GM15510 (cell line): ENCODE data around the gene CASR.

ENCODE experiments used
- POLR2A ChIP-seq: IDR thresholded peaks from 3 replicates; pipeline ENCODE4 v1.6.1; 2011; ENCODE audit warnings: borderline replicate concordance; ENCODE audit not compliant: insufficient read length; ENCODE audit errors: extremely low read depth

The CASR gene

DNA sequence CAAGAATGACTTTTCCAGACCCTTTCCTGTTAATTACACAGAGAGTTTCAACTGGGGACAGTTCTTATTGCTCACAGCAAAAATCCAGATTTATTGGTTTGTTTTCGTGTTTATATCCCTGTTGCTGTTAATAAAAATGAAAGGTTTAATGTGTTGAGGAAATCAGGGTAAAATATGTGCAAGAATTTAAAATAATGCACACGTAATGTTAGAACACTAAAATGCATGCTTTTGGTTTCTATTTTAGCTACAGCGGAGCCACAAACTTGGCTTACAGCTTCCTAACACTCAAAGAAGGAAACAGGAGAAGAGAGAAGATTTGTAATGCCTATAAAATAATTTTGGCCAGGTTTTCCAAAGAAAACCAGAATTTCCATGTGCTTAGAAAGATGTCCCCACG is 62.7 kb downstream of the CASR start:
- TF ChIP-seq POLR2A = no peak

DNA sequence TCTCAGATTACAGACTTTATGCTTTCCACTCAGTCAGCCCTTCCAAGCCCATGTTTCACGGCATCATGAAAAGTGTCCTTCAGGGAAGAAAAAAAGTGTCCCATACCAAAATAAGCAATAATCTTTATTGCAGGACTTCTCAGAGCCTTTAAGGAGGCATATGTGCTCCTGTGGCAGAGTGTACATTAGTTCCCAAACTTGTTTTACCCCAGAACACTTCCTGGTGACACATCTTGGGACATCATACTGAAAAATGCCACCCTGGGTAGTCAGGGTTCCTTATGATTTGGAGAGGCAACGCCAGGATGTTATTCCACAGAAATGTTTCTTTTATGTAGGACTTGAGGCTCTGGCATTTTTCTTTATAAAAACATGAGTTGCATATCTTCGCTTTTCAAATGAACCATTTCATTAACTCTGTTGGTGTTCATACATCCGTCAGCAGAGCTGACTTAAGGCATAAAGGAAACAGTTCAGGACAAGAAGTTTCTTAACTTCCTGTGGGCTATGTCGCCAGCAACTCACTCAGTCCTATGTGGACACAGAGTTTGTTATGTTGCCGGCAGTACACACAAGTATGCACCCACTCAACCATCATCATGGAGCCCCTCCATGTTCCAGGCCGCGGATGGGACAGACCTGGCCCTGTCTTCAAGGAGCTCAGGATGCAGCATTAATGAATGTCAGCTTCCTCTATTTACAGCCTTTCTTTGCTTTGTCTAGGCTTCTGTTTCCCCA is 63.8 kb downstream of the CASR start:
- no peak for TF ChIP-seq POLR2A

DNA sequence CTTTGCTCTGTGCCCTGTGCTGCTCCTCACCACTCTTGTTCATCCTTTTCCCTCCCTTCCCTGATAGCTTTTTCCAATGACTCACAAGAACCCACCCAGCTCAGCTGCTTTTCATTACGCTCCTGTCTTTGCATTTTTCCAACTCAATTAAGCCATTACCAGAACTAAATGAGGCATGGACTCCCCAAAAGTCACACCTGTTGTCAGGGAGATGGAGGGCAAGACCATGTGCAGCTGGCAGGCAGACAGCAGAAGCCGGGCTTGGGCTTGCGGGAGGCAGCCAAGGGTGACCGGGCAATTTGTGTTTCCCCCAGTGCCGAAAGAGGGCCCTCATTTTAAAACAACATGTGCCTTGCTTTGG is 64.3 kb downstream of the CASR start:
- TF ChIP-seq POLR2A = no peak

DNA sequence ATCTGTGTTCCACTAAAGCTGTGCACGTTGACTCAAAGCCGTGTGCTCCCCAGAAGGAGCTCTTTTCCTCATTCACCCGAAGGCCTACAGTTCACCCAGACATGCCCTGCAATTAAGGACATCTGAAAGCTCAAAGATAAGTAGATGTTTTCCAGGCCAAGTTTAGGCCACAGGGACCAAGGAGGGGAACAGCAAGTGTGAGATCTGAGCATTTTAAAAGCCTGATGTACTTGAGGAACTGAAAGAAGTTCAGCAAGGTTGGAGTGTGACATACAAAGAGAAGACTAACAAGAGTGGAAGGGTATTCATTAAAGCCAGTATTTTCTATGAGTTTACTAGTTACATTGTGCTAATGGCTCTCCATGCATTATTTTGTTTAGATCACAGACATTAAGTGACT is 68.0 kb downstream of the CASR start:
- no peak for TF ChIP-seq POLR2A

DNA sequence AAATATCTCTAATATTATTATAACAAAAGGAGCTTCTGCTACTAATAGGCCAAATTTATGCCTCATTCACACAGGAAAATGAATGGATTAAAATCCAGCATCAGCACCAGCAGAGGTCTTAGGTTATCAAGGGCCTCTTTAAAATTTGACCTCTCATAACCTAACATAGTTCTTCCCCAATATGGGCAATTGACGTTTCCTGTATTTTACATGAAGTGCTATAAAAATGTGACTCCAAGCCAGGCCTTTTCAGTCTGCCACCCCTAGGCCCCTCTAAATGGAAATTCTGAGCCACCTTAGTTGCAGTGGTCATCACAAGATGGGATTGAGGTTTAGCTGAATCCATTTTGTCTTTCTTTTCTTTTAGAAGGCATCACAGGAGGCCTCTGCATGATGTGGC is 70.1 kb downstream of the CASR start:
- no peak for TF ChIP-seq POLR2A

DNA sequence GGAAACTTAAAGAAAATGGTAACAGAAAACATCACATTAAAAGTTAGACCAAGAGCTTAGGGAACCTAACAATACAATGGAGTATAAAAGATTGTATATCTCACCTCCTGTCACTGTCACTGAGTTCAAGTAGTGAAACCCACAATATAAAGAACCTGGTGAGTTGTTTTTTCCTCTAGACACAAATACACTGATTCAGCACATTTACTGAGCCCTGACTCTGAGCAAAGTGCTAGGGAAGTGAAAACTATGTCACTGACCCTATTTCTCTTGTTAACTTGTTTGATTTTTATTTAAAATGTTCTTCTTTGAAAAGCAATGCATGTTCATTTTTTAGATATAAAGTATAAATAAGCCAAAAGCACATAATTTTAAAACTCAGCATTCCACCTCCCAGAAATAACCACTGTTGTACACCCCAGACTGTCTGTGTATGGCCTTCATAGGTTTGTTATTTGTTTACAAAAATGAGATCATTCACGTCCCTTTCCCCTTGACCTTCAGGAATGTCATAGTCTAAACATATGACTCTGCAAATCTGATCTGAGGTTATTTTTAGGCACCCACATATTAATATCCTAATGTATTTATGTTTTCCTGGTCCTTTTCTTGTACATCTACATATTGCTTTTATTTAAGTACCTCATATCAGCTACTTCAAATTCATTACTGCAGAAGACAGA is 72.4 kb downstream of the CASR start:
- no peak for TF ChIP-seq POLR2A

DNA sequence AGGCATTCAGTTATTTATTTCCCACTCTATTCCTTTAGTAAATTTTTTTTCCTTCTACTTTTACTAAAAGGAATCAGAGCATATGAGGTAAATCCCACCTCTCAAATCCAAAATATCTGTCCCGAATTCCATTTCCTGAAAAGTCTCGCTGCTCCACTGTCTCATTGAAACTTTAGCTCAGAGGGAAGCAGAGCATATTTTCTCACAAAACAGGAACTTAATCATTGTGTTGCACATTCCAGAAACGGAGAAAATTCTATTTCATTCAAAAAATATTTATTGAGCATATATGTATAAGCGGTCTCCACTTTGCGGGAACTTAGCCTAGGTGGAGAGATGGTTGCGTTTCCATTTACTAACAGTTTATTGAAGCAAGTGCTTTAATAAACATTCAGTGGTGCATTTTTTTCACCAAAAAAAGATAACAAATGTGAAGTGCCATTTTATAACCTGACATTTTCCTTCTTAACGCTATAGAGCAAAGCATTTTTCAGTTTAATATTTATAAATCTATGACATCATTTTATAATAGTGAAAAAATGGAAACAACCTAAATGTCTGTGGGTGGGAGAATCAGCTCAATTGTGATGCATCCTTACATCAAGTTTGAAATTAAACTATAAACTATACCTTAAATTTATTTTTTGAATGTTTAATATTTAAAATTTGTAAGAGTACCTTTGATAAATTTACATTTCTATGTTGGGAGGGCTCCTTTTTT is 74.3 kb downstream of the CASR start:
- no peak for TF ChIP-seq POLR2A

DNA sequence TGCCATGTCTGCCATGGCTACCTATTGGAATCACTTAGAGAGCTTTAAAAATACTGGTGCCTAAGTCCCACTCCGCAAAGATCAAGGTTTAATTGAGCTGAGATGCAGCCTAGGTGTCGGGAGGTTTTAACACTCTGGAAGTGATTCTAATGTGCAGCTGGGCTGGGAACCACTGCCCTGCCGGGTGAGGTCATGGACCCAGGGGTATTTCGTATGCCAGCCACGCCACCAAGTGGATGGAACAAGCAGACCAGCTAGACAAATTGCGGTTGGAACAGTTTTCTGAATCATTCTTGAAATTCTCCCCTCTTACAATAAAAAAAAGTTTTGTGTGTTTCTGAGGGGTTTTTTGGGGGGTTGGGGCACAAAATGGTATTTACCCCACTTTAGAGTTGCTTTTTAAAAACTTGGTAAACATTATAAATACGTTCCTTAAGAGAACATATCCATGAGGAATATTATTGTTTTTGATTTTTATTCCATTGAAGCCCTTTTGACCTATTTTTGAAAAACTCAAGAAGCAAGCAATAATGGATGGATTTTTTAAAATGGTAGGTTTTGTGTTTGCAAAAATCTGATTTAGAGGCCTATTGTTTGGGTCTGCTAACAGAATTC is 75.4 kb downstream of the CASR start:
- TF ChIP-seq POLR2A = no peak

DNA sequence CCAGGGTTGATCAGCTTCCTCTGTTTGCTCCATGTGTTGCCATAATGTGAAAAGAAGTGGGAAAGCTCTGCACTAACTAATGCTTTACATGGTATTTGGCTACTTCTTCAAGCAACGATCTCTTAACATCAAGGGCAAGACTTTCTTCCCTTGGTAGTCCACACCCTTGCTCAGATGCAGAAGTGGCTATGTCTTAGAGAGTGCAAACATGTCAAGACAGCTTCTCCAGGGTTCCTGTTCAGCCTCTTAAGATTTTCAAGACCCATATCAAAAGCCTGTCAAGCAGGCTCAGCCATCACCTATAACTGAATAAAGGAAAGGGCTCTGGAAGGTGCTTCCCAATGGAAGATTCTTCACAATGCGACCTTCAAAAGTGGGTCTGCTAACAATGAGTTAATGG is 76.7 kb downstream of the CASR start:
- no peak for TF ChIP-seq POLR2A

DNA sequence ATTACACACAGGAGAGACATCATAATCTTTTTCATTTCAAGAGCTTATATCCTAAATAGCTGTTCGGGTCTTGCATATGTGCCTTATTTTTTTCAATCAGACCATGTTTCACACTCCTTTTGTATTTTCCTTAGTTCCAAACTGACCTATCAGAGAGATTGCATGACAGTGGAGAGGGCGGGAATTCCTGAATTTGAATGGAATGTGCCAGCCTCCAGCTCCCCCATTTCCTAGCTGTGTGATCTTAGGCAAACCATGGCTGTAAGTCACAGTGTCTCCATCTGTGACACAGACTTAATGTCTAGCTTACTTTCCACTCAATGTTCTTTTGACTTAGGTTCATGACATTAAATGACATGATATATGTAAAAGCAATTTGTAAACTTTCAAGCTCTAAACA is 79.6 kb downstream of the CASR start:
- no peak for TF ChIP-seq POLR2A

DNA sequence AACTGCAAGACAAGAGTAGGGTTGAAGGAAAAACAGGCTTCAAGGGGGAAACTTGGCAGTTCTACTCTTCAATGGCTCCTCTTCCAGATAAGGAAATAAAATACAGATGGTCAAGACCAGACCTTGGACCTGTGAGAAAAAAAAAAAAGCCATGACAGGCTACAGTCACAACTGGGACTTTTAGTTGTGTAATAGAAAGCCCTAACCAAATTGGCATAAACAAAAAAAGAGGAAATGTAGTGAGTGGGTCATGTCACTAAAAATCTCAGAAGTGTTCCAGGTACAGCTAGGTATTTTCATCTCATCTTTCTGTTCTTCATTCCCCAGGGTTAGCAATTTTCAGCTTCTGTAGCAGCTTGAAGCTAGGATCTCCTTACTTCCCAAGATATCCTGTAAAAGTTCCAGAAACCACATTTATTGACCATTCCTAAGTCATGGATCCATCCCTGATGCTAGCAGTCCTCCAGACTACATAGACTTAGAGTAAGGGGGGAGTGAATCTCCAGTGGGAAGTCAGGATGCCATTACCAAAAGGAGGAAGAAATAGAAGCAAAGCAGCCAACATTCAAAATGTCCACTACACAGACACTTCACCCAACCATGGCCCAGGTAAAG is 80.6 kb downstream of the CASR start:
- no peak for TF ChIP-seq POLR2A

DNA sequence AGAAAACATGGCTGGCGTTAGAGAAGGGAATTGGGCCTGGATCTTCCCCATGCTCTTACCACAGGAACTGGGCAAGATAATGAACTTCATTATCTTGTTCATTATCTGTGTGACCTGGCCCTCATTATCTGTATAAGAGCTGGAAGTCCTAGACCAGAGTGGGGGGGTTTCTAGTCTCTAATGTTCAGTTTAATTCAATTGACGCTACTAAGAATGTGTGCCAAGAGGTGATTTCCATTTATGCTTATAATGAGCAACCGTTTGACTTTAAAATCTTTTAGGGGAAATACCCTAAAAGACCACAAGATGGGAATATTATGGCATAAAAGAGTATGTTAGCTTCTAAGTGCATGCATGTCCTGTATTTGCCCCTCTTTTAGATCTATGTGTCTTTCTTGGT is 82.5 kb downstream of the CASR start:
- TF ChIP-seq POLR2A = no peak

DNA sequence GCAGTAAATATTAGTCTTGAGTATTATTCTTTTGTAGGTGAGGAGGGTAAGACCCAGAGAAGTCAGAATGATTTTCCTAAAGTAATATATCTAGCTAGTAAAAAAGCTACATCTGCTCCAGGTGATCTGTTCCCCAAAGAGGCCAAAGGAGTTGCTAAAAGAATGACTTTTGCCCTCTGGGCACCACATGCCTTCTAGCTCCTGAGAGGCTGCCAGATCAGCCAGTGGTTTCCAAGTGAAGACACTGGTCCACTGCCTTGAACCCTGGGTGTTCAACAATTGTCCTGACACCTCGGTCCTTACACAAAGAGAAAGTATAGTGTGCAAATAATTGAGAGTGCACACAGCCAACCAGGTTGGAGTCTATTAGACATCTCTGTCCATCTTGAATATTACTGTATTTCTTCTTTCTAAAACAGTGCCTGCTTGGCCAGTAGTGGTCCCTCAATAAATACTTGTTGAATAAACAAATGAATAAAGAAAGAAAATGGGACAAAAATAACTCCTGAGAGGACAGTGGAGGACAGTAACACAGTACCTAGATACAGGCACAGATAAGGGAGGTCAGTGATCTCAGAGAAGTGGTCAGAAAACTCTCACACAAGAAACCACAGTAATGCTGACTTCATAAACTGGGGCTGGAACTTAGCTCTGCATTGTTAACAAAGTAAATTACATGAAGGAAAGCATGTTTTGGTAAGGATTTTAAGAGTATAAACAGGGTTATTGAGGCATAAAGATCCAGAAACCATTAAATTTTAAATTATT is 85.0 kb downstream of the CASR start:
- TF ChIP-seq POLR2A = no peak

DNA sequence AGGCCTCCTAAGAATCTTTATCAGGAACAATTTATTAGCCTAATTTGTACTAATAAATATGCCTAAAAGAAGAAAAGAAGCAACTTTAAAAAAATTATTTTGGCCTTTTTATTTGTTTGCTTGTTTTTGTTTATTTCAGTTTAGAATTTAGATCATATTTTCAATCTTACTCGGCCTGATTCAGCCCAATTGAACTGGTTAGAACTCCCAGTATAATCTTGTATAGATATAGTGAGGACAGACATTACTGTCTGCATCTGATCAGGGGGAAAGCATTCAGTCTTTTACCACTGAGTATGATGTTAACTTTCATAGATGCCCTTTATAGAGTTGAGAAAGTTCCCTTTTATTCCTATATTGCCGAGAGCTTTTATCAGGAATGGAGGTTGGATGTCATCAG is 85.6 kb downstream of the CASR start:
- TF ChIP-seq POLR2A = no peak
